NCI-H1092 (cell line): ENCODE results near the gene FAM131B.

Experiments used
- DNase-seq: peaks from one replicate; lab custom pipeline; 2025; lab: John Stamatoyannopoulos, UW

The FAM131B gene

DNA sequence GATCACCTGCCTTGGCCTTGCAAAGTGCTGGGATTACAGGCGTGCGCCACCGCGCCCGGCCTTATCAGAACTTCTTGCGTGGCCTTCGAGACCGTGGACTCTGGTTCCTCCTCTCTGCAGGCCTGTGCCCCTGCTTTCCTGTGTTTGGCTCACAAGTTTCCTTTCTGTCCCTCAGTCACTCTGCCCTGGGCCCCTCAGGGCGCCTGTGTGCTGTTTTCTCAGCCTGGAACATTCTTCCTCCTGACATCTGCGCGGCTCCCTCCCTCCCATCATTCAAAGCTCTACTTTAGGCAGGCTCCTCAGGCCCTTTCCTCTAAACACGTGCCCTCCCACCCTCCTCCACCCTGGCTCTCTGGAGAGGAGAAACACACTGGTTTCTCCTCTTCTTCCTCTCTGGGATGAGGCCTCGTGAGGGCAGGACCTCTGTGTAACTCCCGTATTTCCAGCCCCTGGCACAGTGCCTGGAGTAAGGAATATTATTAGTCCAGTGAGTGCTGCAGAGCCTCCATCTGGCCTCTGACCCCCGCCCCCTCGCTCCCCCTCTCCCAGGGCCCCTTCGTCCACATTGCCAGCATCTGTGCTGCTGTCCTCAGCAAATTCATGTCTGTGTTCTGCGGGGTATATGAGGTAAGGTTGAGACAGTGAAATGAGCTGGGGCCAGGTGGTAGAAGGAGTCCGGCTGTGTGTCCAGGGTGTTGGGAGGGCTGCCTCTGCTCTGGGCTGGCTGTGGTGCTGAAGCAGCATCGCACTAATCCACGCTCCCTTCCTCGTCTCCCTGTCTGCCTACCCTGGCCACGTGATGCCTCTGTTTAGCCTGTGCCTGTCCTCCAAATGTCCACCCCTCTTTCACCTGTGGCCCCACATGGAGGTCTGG, 39.5 kb downstream of the FAM131B start:
- DNase-seq = no peak

DNA sequence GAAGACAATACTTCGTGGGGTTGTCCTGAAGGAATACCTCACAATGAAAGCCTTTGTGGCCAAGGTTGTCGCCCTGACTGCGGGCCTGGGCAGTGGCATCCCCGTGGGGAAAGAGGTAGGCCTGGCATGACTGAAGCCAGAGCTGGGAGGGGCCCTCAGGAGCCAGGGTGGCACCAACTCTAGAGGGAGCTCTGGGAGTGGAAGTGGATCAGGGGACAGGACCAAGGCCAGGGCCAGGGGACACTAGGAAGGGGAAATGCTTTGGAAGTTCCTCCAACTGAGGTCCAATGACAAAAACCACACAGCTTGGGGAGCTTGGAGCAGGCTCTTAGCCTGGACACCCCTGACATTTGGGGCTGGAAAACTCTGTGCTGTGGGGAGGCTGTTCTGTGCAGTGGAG, 40.8 kb downstream of the FAM131B start:
- DNase-seq = no peak

DNA sequence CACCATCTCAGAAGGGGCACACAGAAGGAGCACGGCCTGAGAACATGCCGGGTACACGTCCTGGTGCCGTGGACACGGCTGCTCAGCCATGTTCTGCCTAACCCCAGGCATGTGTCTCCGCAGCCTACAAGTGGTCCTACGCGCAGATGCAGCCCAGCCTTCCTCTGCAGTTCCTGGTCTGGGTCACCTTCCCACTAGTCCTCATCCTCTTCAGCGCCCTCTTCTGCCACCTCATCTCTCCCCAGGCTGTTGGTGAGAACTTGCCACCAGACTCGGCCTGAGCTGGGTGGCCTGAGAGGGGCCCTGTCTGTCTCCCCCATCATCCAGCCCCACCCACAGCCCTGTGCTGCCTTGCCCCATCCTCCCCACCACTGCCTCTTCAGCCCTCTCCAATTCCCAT, 41.3 kb downstream of the FAM131B start:
- no peak for DNase-seq

DNA sequence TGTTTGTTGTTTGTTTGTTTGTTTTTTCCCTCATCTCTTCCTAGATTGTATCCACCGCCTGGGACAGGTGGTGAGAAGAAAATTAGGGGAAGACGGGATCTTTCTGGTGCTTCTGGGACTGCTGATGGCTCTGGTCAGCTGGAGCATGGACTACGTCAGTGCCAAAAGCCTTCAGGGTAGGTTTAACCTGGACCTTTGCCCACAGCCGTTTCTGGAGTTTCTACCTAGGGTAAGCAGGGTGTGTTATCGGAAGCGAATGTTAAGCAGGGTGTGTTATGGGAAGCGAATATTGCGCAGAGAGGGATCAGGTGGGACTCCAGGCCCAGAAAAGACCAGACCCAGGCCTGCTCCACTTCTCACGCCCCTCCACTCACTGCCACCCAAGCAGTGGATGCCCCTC, 41.9 kb downstream of the FAM131B start:
- no peak for DNase-seq

DNA sequence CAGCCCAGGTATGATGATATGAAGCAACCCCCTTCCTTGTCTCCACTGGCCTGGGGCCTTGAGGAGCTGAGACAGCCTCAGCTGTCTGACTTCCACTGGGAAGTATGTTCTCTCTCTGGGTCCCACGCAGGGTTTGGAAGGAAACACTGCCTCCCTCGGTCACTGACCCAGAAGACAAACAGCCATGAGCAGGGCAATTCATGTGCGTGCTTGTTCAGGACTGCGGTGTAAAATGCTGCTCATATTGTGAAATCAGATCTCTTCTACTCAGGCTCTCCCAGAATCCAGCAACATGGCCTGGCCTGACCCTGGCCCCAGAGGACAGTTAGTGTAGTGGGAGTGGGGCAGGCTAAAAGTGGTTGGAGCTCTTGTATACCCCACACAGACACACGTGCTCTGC, 43.9 kb downstream of the FAM131B start:
- no peak for DNase-seq

DNA sequence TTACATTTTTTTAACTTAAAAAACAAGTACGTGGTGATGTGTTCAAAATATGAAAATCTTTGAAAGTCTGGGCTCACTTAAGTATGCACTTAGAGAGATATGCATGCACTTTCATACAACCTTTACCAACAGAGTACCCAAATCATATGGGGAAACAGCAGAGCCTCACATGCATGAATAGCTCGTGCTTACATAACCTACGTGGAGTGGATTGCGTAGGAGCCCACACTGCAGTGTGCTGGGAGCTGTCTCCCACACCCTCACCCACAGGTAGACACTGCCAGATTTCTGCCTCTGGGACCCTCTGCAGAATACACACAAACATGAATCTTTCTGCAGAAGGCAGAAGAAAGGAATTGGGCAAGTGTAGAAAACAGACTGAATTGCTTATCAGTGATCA, 46.0 kb downstream of the FAM131B start:
- no peak for DNase-seq

DNA sequence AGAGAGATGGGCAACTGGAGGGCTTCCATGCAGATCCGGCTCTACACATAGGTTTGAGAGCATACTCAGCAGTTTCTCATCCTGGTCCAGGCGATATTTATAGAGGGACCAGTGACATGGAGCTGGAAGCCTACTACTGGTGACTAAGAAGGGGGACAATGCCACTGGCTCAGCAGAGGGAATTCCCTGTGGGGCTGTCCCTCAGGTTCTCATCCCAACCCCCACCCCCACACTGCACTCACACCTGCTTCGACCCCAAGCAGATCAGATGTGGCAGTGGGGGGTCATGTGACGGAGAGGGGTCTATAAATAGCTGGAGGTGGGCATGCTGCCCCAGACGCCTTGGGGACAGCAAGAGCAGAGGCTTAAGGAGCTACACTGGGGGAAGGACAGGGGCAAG, 46.7 kb downstream of the FAM131B start, which contains the start of gene CLCN1:
Gene CLCN1 (plus strand): TSS at position 336 of the 400 bp plus-strand sequence. CDS start 102 bp downstream, outside the sequence.
- DNase-seq = no peak

DNA sequence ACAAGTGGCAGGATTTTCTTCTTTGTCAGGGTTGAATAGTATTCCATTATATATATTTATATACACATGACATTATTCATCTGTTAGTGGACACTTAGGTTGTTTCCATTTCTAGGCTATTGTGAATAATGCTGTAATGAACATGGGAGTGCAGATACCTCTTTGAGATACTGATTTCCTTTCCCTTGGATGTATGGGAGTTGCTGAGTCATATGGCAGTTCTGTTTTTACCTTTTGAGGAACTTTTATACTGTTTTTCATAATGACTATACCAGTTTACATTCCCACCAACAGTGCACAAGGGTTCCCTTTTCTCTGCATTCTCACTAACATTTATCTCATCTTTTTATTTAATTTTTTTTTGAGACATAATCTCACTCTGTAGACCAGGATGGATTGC, 48.4 kb downstream of the FAM131B start:
- DNase-seq = no peak

DNA sequence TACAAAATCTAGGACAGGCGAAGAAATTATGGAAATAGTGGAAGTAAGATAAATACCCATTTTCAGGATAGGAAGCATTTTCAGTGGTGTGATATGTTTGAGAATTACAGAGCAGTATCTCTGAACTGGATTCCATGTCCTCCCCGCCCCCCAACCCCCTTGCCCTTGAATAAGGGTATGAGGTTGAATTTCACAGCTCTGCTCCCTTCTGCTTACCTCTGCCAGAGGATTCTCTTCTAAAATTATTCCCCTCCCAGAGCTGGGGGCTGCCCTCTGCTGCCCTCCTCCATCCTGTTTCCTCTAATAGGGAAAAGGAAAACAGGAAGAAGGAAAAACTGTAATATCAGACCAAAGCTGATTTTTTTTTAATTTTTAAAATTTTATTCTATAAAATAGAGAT, 53.9 kb downstream of the FAM131B start:
- no peak for DNase-seq

DNA sequence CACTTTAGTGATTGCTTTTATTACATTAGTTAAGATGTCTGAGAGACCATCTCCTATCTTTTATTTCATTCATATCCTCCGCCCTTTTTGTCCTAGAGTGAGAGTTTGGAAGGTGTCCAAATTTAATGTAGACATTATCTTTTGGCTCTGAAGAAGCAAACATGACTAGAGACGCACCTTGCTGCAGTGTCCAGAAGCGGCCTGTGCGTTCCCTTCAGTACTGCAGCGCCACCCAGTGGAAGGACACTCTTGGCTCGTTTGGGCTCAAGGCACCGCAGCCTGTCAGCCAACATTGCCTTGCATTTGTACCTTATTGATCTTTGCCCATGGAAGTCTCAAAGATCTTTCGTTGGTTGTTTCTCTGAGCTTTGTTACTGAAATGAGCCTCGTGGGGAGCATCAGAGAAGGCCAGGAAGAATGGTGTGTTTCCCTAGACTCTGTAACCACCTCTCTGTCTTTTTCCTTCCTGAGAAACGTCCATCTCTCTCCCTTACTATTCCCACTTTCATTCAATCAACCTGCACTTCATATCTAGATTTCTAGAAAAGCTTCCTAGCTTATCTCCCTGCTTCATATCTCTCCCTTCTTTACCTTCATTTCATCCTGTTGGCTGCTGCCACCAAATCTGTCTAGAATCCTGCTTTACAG, 57.0 kb downstream of the FAM131B start:
- DNase-seq = no peak

DNA sequence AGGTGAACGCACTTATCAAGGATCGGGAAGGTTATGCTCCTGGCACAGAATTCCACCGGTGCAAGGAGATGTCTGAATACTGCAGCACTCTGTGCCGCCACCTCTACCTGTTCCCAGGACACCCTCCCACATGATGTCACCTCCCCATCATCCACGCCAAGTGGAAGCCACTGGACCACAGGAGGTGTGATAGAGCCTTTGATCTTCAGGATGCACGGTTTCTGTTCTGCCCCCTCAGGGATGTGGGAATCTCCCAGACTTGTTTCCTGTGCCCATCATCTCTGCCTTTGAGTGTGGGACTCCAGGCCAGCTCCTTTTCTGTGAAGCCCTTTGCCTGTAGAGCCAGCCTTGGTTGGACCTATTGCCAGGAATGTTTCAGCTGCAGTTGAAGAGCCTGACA, 57.6 kb downstream of the FAM131B start:
- DNase-seq = no peak

DNA sequence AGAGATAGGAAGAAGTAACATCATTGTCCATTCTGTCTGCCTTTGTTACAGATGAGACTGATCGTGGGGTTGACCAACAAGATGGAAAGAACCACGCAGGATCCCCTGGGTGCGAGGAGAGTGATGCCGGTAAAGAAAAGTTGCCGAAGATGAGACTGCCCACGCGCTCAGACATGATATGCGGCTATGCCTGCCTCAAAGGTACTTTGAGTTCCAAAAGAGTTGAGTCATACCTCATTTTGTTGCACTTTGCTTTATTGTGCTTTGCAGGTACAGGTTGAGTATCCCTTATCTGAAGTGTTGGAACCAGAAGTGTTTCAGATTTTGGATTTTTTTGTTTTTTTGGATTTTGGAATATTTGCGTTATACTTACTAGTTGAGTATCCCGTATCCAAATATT, 58.8 kb downstream of the FAM131B start:
- no peak for DNase-seq
